IMR-90 (cell line): ENCODE measurements around the gene SPATA31C1. TPM values are rescaled to one million over a fixed set of nuclear protein-coding genes. Genes with fewer than 3 reads are reported as not detected.
"Not testable (repeated sequence)": the region's sequence is repeated elsewhere in the genome, so short reads cannot be mapped to it uniquely, and the experiment has no call there.

Experiments used
- ATAC-seq: fragments of 200-7000 bp; cut with Tn5 transposase; 2 replicates; pipeline ENCODE4 v1.9.1; 2020; ENCODE audit warnings: low read depth, mild to moderate bottlenecking, moderate library complexity
- Bru-seq: library from RNA; stranded (reverse); fragments of 400-500 nt; gene quantifications from one replicate; lab custom pipeline; 2021; lab: Mats Ljungman, UMichigan
- BruChase-seq, 2 experiments: library from RNA; stranded (reverse); fragments of 400-500 nt; gene quantifications; one replicate each; lab custom pipeline; 2021; lab: Mats Ljungman, UMichigan
- BruUV-seq: library from RNA; stranded (reverse); fragments of 400-500 nt; replicated peaks from 2 replicates; lab custom pipeline; 2021; lab: Mats Ljungman, UMichigan
- CTCF ChIA-PET: fragments of 300-600 bp; formaldehyde crosslinking; extraction: SDS; loops from one replicate; lab custom pipeline; 2021; ENCODE audit warnings: antibody characterized with exemption; lab: Yijun Ruan, JAX
- POLR2A ChIA-PET: fragments of 300-600 bp; sonication (Branson Sonifier 250); formaldehyde crosslinking; loops from one replicate; lab custom pipeline; 2022; ENCODE audit warnings: antibody characterized with exemption; ENCODE audit not compliant: unreplicated experiment; lab: Charles Lee
- DNase-seq: peaks from one replicate; pipeline ENCODE4 v3.0.0; 2013
- H2AFZ ChIP-seq: replicated peaks from 2 replicates; pipeline ENCODE3; 2013; ENCODE audit warnings: low read length, mild to moderate bottlenecking; ENCODE audit not compliant: poor library complexity
- H2AK5ac ChIP-seq: 2 replicates; pipeline ENCODE4 v1.6.1; 2013; ENCODE audit warnings: low read depth, low read length, inconsistent platforms
- H2AK9ac ChIP-seq: replicated peaks from 2 replicates; pipeline ENCODE3; 2013; ENCODE audit warnings: mild to moderate bottlenecking, low read depth, low read length, moderate library complexity; ENCODE audit not compliant: poor library complexity
- H2BK120ac ChIP-seq: 2 replicates; pipeline ENCODE4 v1.6.1; 2013; ENCODE audit warnings: low read depth, low read length, inconsistent platforms
- H2BK15ac ChIP-seq: 3 replicates; pipeline ENCODE4 v1.6.1; 2013; ENCODE audit warnings: low read depth, low read length, inconsistent platforms
- H2BK20ac ChIP-seq: 2 replicates; pipeline ENCODE4 v1.6.1; 2013; ENCODE audit warnings: low read depth, mild to moderate bottlenecking, inconsistent platforms, low read length, moderate library complexity
- H2BK5ac ChIP-seq: 2 replicates; pipeline ENCODE4 v1.6.1; 2013; ENCODE audit warnings: mild to moderate bottlenecking, low read depth, low read length, inconsistent platforms; ENCODE audit not compliant: poor library complexity, severe bottlenecking
- H3K14ac ChIP-seq: replicated peaks from 2 replicates; pipeline ENCODE4 v1.6.1; 2013; ENCODE audit warnings: low read depth, low read length, inconsistent platforms
- H3K18ac ChIP-seq: 2 replicates; pipeline ENCODE4 v1.6.1; 2013; ENCODE audit warnings: low read depth, low read length, control low read depth
- H3K23ac ChIP-seq: 2 replicates; pipeline ENCODE4 v1.6.1; 2013; ENCODE audit warnings: low read depth, low read length, inconsistent platforms
- H3K27ac ChIP-seq: 2 replicates; pipeline ENCODE4 v1.5.1; 2013; ENCODE audit warnings: mild to moderate bottlenecking, control low read depth, low read length; ENCODE audit not compliant: insufficient read depth
- H3K27me3 ChIP-seq: 2 replicates; pipeline ENCODE4 v1.6.1; 2013; ENCODE audit warnings: low read length; ENCODE audit not compliant: control insufficient read depth, insufficient read depth
- H3K36me3 ChIP-seq: 2 replicates; pipeline ENCODE4 v1.6.1; 2013; ENCODE audit warnings: low read length, mixed read lengths; ENCODE audit not compliant: control insufficient read depth, insufficient read depth
- H3K4ac ChIP-seq: 2 replicates; pipeline ENCODE4 v1.6.1; 2013; ENCODE audit warnings: low read depth, low read length, inconsistent platforms
- H3K4me1 ChIP-seq: 2 replicates; pipeline ENCODE4 v1.6.1; 2013; ENCODE audit warnings: low read length, mixed read lengths; ENCODE audit not compliant: control insufficient read depth, insufficient read depth
- H3K4me2 ChIP-seq: 2 replicates; pipeline ENCODE4 v1.6.1; 2013; ENCODE audit warnings: low read depth, mild to moderate bottlenecking, control low read depth, low read length, moderate library complexity
- H3K4me3 ChIP-seq: 2 replicates; pipeline ENCODE4 v1.5.1; 2013; ENCODE audit warnings: low read depth, mild to moderate bottlenecking, control low read depth, low read length, moderate library complexity; ENCODE audit not compliant: insufficient read depth
- H3K56ac ChIP-seq: 2 replicates; pipeline ENCODE4 v1.6.1; 2013; ENCODE audit warnings: low read length, inconsistent platforms; ENCODE audit not compliant: insufficient read depth; ENCODE audit errors: extremely low read depth
- H3K79me1 ChIP-seq, 2 experiments: 2 replicates each; pipeline ENCODE4 v1.6.1; 2013; ENCODE audit warnings: low read length in 2 of 2, inconsistent platforms in 1 of 2, low read depth in 1 of 2
- H3K9ac ChIP-seq: 2 replicates; pipeline ENCODE4 v1.6.1; 2013; ENCODE audit warnings: low read depth, low read length, control low read depth
- H3K9me1 ChIP-seq: 2 replicates; pipeline ENCODE4 v1.6.1; 2013; ENCODE audit warnings: low read length, inconsistent platforms; ENCODE audit not compliant: insufficient read depth
- H3K9me3 ChIP-seq: 2 replicates; pipeline ENCODE4 v1.6.1; 2013; ENCODE audit warnings: low read length; ENCODE audit not compliant: control insufficient read depth, insufficient read depth
- H4K20me1 ChIP-seq: 2 replicates; pipeline ENCODE4 v1.6.1; 2013; ENCODE audit warnings: low read length, inconsistent platforms; ENCODE audit not compliant: insufficient read depth
- H4K5ac ChIP-seq: 2 replicates; pipeline ENCODE4 v1.6.1; 2013; ENCODE audit warnings: mild to moderate bottlenecking, low read depth, low read length, control low read depth
- H4K8ac ChIP-seq, 2 experiments: 2 replicates each; pipeline ENCODE4 v1.6.1; 2013; ENCODE audit warnings: low read depth in 2 of 2, low read length in 2 of 2, control low read depth in 1 of 2, inconsistent platforms in 1 of 2
- H4K91ac ChIP-seq: 2 replicates; pipeline ENCODE4 v1.6.1; 2013; ENCODE audit warnings: low read depth, low read length, inconsistent platforms; ENCODE audit not compliant: insufficient read depth
- WGBS, 2 experiments: methylation state at CpG; one replicate each; pipeline versions ENCODE4 v1.1.5 to v1.1.7; 2013; ENCODE audit warnings: missing lambda C conversion rate in 2 of 2; ENCODE audit not compliant: insufficient read length in 1 of 2; ENCODE audit errors: extremely low coverage in 2 of 2; 5-methylcytosine and 5-hydroxymethylcytosine counted together
- dilution Hi-C: fragments of 300-500 bp; cut with HindIII; formaldehyde crosslinking; loops from one replicate; pipeline ENCODE4 v1.14.3; 2018; ENCODE audit warnings: low sequenced_read_pairs; ENCODE audit not compliant: unreplicated experiment
- in situ Hi-C: fragments of 300-500 bp; cut with MboI; formaldehyde crosslinking; loops from 3 replicates; pipeline ENCODE4 v1.14.3; 2019; ENCODE audit warnings: low sequenced_read_pairs, inconsistent platforms, mixed read lengths
- intact Hi-C: fragments of 100-400 bp; cut with micrococcal nuclease; formaldehyde crosslinking; loops from 2 replicates; pipeline ENCODE4 v1.10.0; 2022
- long read RNA-seq: library from polyadenylated mRNA; unstranded; transcript quantifications from one replicate; pipeline ENCODE4 v2.0.0, GENCODE V29; 2021; ENCODE audit not compliant: unreplicated experiment
- polyA plus RNA-seq, 3 experiments: library from polyadenylated mRNA; depleted of rRNA; stranded (reverse); fragments of >200 nt; gene quantifications; 2 replicates each; pipeline ENCODE4 v1.2.3, GENCODE V29; 2012; ENCODE audit warnings: low replicate concordance in 1 of 3
- total RNA-seq: library from RNA; depleted of rRNA; stranded (reverse); fragments of >200 nt; gene quantifications from 2 replicates; pipeline ENCODE4 v1.2.3, GENCODE V29; 2012; rRNA removed

Gene SPATA31C1
- total RNA-seq (not detected in 2 replicates), polyA plus RNA-seq (2012; rRNA removed) (not detected in 2 replicates), Bru-seq, nascent RNA (not detected), BruChase-seq, experiment 1, labeled RNA remaining after a 6-hour chase (not detected), BruChase-seq, experiment 2, labeled RNA remaining after a 2-hour chase (not detected)
- polyA plus RNA-seq (2012; cell fraction: cytosol; rRNA removed) = not detected in 2 replicates
- polyA plus RNA-seq (2012; cell fraction: nucleus; rRNA removed; ENCODE audit: low replicate concordance) = not detected in 2 replicates
- long read RNA-seq = 0 reads

- H2BK15ac ChIP-seq, H3K27me3 ChIP-seq, ATAC-seq, H3K9me3 ChIP-seq, H2AK9ac ChIP-seq, dilution Hi-C loops, H3K23ac ChIP-seq, H3K9me1 ChIP-seq, H4K8ac ChIP-seq, CTCF ChIA-PET, H2AFZ ChIP-seq, H4K5ac ChIP-seq, H4K20me1 ChIP-seq, H3K79me1 ChIP-seq, H4K91ac ChIP-seq, intact Hi-C loops, H3K14ac ChIP-seq, H2AK5ac ChIP-seq, POLR2A ChIA-PET, H3K18ac ChIP-seq, H3K56ac ChIP-seq, H2BK5ac ChIP-seq, H3K9ac ChIP-seq, H3K4ac ChIP-seq, BruUV-seq, H3K36me3 ChIP-seq, H3K4me2 ChIP-seq, in situ Hi-C loops, H3K4me3 ChIP-seq, H2BK20ac ChIP-seq, H3K27ac ChIP-seq, H3K4me1 ChIP-seq, H2BK120ac ChIP-seq, DNase-seq: not testable (repeated sequence)
- no CpG with 5 or more reads among the region's 8 CpGs for WGBS, 2 experiments
Observed at GRCh38 chr9:87917662-87918061, at the start of gene SPATA31C1. Gene SPATA31C1, plus strand, starts transcription at chr9:87917962.
